Measurements from ENCODE around the gene RAB43.

Gene RAB43

DNA sequence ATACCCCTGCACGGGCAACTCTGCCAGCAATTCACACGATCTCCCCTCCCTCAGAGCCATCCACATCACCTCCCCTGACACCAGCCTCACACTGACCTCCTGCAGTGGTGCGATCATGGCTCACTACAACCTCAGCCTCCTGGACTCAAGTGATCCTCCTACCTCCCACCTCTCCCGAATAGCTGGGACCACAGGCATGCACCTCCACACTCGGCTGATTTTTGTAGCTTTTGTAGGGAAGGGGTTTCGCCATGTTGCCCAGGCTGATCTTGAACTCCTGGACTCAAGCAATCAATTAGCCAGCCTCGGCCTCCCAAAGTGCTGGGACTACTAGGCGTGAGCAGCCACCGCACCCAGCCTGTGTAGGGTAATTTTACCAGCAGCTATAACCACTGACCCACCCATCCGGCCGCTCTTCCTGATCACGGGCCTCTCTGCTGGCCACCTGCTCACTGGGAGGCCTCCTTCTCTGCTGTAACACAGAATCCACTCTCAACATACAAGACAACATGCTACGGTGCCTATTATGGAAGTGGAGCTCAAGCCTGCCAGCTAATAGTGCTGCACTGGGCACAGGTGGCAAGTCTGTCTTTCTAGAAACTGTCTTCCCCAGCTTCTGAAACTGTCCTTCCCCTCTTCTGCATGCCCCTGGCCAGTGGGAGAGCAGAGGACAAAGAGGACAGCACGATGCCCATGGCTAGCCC is 56.4 kb downstream of the RAB43 start:
- no peak for DNase-seq (ENCODE audit: low read depth)
- no peak overlapping the region for H3K4me3 ChIP-seq (ENCODE audit: low read depth, low read length)

DNA sequence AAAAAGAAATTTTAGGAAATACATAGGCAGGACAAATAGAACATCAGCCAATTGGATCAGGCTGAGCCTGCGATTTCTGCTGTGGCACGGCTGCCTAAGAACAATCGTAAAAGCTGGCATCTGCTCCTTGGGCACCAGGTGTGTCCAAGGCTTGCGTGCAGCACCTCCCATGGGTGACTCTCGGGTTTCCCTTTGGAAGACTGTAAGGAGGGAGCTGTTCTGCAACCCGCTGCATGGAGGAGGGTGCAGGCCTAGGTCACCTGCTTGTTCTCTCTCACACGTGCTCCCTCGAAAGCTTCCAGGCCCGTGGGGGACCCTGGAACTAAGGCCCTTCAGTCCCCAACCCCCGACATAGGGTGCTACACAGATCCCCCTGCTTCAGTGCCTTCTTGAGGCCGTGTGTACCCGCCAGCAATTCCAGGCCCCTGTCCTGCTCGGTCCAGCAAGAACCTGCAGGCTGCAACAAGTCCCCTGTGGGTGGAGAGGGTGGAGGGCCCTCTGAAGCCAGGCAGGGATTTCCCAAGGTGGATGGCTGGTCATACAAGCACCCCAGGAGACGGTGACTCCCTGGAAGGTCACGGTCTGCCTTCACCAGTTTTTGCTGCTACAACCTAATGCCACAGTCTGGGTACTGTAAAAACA is 57.6 kb downstream of the RAB43 start:
- no peak overlapping the region for H3K4me3 ChIP-seq (ENCODE audit: low read depth, low read length)

DNA sequence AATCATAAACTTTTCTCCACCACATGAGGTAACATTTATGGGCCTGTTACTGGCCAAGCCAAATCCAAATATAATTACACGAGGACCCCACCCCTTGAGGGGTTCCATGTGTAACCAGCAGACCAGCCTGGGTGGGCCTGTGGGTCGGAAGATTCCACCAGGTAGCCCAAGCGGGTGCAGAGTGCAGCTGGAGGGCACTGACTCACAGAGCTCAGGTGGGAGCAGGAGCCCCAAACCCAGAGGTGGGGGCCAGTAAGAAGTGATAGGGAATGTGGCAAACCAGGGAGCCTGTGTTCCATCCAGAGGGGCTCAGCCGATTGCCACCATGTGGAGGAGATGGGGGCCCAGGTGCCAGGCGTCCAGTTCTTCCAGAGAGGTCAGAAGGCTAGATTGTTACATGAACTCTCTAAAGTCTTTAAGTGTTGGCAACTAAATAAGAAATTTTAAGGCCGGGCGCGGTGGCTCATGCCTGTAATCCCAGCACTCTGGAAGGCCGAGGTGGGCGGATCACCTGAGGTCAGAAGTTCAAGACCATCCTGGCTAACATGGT is 58.4 kb downstream of the RAB43 start:
- no peak overlapping the region for H3K4me3 ChIP-seq (ENCODE audit: low read depth, low read length)
- DNase-seq (ENCODE audit: low read depth): no peak

More for the DNA sequence above, 57.6 kb downstream of the RAB43 start:
- no peak for DNase-seq (ENCODE audit: low read depth)

DNA sequence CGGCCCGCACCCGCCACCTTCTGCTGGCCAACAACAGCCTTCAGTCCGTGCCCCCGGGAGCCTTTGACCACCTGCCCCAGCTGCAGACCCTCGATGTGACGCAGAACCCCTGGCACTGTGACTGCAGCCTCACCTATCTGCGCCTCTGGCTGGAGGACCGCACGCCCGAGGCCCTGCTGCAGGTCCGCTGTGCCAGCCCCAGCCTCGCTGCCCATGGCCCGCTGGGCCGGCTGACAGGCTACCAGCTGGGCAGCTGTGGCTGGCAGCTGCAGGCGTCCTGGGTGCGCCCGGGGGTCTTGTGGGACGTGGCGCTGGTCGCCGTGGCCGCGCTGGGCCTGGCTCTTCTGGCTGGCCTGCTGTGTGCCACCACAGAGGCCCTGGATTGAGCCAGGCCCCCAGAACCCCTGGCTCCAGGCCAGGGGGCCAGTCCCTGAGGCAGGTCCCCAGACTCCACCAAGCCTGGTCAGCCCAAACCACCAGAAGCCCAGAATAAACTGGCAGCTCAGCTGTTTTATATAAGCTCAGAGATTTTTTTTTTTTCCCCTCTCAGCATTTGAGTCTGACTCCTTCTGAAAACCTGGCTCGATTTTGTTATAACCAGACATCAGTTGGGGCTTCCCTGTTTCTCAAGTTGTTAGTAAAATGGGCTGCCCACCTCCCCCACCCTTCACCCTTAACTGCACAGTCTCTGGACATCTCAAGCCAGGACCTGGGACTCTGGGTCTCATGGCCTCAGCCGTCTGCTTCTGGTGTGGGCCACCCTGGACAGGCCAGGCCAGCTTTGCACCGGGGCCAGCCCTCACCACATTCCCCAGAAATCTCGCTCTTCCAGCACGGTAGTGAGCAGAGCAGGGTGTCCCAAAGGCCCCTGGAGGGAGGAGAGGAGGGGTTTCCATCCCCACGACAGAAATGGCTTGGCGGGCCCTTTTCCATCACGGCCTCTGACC is 59.4 kb downstream of the RAB43 start:
- no peak overlapping the region for H3K4me3 ChIP-seq (ENCODE audit: low read depth, low read length)
- no peak for DNase-seq (ENCODE audit: low read depth)

- H3K4me3 ChIP-seq (ENCODE audit: low read depth, low read length): no peak overlapping the region
- no peak for DNase-seq (ENCODE audit: low read depth)
Observed at GRCh38 chr3:129061023-129061887, 60.3 kb downstream of the RAB43 start.

GRCh38 chr3:129060276-129061022 is 61.2 kb downstream of the RAB43 start, which contains the start of gene GP9:
Gene GP9 (plus strand): TSS chr3:129060779. CDS start chr3:129061740, 961 bp downstream.
- DNase-seq (ENCODE audit: low read depth): no peak
- no peak within 1 kb of the TSS for H3K4me3 ChIP-seq (ENCODE audit: low read depth, low read length)

- no peak for DNase-seq (ENCODE audit: low read depth)
- H3K4me3 ChIP-seq (ENCODE audit: low read depth, low read length): no peak overlapping the region
Observed at GRCh38 chr3:129059311-129059958, 62.2 kb downstream of the RAB43 start.

DNA sequence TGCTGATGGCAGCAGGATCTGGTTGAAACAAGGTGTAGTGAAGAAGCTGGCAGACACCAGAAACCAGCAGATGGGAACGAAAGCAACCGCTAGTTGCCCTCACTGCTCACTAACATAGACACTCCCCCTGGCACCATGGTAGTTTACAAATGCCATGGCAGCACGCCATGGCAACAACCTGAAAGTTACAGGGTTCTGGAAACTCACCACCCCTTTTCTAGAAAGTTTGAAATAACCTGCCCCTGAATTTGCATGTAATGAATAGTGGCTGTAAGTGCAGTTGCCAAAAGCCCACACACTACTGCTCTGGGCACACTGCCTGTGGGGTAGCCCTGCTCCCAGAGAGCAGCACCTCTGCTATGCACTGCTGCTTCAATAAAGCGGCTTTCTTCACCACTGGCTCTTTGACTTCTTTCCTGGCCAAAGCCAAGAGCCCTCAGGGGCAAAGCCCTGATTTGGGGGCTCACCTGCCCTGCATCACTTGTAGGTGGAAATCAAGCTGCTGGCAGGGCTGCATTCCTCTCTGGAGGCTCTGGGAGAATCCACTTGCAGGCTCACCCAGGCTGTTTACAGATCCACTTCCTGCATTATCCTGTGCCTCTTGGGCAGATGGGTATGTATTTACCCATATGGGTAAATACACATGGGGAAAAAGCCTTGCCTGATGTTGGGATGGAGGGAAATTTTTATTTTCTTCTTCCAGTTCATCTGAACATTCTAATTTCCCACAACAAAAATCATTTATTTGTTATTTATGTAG is 63.0 kb downstream of the RAB43 start:
- H3K4me3 ChIP-seq (ENCODE audit: low read depth, low read length): no peak overlapping the region
- no peak for DNase-seq (ENCODE audit: low read depth)

GRCh38 chr3:129057249-129057648 is 64.4 kb downstream of the RAB43 start:
- no peak overlapping the region for H3K4me3 ChIP-seq (ENCODE audit: low read depth, low read length)
- no peak for DNase-seq (ENCODE audit: low read depth)

GRCh38 chr3:129056451-129057173 is 65.0 kb downstream of the RAB43 start:
- no peak overlapping the region for H3K4me3 ChIP-seq (ENCODE audit: low read depth, low read length)
- no peak for DNase-seq (ENCODE audit: low read depth)

DNA sequence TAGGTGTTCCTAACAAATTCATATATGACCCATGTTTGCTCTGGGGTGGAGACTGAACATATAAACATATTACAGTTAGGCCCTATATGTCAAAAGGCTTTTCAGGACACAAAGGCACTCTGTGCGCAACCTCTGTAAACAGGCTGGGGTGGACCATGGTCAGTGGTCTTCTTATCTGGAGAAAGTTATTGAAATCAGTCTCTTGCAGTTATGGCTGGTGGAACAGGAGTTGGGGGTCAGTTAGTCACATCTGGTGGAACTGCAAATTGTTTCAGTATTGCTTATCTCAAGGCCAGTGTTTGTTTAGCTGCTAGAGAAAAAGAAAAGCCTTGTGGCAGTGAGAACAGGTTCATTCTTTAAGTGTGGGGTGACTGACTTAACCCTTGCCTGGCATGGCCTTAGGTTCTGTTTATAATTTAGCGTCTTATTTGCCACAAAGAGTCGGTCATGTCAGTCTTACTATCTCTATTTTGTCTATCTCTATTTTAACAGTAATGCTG is 66.9 kb downstream of the RAB43 start:
- H3K4me3 ChIP-seq (ENCODE audit: low read depth, low read length): no peak overlapping the region
- DNase-seq (ENCODE audit: low read depth): no peak

GRCh38 chr3:129052675-129053074 is 68.9 kb downstream of the RAB43 start:
- H3K4me3 ChIP-seq (ENCODE audit: low read depth, low read length): no peak overlapping the region
- no peak for DNase-seq (ENCODE audit: low read depth)

GRCh38 chr3:129051871-129052340 is 69.7 kb downstream of the RAB43 start:
- DNase-seq (ENCODE audit: low read depth): no peak

DNA sequence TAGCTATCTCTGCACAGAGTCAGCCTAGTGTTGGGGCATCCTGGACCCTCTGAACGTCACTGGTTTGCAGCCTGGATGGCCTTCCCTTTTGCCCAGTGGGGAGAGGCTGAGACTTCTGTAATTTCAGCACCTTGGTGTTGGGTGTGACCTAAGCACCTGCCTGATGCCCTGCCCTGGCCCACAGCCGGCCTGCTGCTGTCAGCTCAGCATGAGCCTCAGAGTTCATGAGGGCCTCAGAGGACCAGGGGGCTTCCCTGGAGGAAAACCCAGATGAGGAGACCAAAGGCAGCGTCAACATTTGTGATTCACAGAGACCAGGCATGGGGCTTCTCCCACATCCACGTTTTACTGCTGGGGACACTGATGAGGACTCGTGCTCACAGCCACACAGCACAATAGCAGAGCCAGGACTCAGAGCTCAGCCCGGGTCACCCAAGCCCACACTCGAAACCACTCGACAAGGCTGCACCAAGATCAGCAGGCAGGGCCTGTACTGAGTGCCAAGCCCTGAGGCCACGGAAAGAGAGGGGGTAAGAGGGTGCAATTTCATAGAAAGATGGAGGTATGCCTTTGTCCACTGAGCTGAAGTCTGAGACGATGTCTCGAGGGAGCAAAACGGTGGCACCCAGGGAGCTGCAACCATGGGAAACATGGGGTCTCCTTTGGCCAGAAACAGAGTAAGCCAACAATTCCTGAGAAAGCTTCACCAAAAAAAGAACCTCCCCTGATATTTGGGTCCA is 70.9 kb downstream of the RAB43 start:
- no peak for DNase-seq (ENCODE audit: low read depth)
- H3K4me3 ChIP-seq (ENCODE audit: low read depth, low read length): no peak overlapping the region

More at GRCh38 chr3:129051871-129052340, 69.7 kb downstream of the RAB43 start:
- H3K4me3 ChIP-seq (ENCODE audit: low read depth, low read length): no peak overlapping the region

DNA sequence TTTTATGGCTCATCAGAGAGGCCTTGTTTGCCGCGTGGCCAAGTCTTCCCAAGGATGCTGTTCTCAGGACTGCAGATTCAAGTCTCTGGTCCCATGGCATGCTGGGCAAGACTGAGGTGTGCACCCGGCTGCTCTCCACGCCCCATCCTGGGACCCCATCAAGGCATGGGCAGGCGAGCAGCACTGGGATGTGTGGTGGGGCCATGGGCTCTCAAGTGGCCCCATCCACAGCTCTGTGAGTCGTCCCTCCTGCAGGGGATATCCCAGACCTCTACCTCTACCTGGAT is 74.1 kb downstream of the RAB43 start:
- no peak overlapping the region for H3K4me3 ChIP-seq (ENCODE audit: low read depth, low read length)
- DNase-seq (ENCODE audit: low read depth): no peak
